ENCODE data around the gene CNGA1.
A peak's percentile ranks its signal among the peaks of the same experiment; 100 is the strongest.

The CNGA1 gene

DNA sequence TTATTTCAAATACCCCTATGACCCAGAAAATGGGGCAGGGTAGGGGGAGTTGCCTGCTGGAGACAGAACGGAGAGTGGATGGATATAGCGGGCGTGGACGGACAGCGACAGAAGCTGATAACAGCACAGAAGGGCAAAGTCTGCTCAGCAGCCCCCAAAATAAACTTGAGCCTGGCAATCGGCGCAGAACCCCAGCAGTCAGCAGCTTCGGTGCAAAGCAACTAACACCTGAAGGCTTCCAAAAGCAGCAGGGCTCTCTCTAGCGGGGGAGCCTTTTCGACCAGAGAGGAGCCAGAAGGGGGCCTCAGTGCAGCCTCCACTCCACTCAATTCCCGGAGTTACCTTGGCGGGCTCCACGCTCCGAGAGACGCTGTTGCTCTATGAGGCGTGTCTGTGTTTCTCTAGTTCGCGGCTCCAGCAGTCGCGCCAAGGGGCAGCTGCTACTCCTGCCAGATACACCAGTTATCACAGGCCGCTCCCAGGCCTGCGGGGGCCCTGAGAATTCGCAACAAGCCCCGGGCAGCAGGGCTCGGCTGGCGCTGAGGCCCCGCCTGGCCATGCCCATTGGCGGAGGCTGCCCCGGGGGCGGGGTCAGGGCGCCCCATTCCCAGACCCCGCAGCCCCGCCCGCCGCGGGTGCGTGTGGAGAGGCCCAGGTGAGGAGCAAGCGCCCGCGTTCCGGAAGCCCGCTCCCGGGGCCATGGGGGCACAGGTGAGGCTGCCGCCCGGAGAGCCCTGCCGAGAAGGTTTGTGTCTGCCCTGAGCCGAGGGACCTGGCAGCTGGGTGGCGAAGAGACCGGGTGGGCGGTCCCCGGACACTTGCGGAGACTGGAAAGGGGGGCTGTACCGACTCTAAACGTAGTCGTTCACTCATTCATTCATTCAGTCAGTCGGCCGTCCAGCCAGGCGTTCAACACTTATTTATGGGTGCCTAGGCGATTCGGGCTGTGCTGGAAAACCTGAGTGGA, at the start of gene CNGA1, which contains the start of gene NIPAL1:
TSS of gene CNGA1 (minus strand) at position 541 of the 967 bp plus-strand sequence. CDS start 63,992 bp downstream, outside the sequence.
TSS of gene NIPAL1 (plus strand) at position 632 of the 967 bp plus-strand sequence. CDS start at position 700, 68 bp downstream.
- peak; percentile 38 to 71 for DNase-seq

DNA sequence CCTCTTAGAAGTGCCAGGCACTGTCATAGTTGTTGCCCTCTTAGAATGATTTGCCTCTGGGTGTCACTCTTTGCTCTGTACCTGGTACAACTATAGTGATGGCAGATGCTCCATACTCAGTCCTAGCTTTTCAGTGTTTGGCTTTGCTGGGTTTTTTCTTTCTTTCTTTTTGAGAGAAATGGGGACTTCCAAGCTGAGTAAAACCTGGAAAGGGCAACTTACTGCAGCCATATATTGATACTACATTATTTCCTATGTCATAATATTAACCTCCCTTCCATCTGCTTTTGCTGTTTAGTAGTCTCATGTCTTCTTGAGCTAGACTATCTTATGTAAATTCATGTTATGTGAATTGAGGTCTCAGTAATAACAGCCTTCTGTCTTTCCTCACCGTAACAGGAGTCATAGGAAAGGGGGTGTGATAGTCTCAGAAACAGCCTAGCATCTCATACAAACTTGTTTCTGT, 49.1 kb upstream of the CNGA1 start:
- DNase-seq: no peak

DNA sequence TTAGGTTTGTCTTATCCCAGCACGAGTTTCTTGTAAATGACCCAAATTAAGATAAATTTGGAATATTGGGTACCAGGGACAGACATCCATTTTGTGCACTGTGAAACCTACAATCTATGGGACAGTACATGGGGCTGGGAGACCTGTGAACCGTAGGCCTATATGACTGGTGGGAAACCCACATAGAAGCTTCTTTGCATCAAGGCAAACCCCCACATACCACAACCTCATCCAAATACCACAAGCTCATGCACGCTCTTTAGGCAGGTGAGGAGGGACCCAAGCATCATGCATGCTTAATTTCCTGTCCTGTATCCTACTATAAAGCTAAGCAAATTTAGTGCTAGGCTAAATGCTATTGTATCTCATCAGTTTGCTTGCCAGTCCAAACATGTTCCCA, 47.9 kb upstream of the CNGA1 start:
- no peak for DNase-seq

DNA sequence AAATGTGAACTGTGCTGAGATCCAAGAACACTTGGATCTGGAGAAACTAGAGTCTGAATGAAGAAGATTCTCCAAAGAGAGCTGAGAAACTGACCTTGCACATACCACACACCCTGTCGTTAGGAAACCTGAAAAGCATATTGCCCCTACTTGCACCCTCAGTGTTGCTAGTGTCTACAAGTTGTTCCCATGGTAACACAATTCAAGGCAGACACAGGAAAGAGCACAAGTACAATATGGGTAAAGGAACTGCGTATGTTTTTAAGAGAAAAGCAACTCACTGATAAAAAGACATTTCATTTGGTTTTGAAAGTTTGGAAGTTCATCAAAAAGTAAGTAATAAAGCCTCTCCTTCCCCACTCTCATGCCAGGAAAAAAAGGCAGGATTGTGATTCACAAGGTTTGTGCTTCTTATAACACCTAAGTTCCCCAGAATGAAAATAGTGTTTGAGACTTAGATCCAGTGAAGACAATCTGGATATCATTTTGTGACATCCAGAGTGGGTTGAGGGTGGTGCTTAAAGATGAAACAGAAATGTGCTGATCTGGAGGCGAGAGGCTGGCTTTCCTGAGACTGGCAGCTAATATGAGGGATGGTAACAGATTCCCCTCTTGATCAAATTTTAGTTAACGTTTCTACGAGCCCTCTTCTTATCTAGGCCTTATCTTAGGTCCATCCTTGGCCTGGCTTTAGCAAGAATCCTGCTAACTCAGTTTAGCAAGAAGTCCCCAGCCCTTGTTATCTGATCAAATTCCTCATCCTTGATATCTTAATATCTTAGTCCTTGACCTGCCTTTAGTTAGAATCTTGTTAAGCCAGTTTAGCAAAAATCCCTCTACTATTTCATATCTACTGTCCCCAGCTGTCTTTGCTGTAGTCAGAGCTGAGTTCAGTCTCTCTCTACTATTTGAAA, 42.4 kb upstream of the CNGA1 start:
- no peak for DNase-seq

DNA sequence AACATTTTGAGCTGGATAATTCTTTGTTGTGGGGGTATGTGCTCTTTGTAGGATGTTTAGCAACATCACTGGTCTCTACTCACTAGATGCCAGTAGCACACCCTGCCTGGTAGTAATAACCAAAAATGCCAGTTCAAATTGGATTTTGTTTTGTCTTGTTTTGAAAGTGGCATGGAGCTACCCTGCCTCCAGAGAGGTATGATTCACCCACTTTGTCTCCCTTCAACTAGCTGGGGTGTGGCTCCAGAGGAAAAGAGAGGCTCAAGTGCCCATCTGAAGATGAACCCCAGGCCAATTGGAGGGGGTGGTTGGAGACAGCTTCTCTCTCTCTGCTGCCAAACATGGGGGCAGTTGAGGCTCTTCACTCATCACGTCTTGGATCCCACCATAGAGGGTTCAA, 34.6 kb upstream of the CNGA1 start:
- DNase-seq: no peak

DNA sequence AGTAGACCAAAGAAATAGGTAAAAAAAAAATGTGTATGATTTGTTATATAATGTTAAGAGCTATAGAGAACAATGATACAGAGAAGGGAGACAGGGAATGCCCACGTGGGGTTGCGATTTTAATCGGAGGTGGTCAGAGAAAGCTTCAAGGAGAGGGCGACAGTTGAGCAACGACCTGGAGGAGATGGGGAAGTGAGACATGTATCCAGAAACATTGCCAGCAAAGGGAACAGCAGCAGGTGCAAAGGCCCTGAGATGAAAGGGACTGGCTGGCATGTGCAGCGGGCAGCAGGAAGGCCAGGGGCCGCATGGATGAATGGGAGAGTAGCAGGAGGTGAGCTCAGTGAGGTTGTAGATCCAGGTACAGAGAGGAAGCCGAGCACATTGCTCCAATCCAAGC, 33.0 kb upstream of the CNGA1 start:
- DNase-seq: no peak

DNA sequence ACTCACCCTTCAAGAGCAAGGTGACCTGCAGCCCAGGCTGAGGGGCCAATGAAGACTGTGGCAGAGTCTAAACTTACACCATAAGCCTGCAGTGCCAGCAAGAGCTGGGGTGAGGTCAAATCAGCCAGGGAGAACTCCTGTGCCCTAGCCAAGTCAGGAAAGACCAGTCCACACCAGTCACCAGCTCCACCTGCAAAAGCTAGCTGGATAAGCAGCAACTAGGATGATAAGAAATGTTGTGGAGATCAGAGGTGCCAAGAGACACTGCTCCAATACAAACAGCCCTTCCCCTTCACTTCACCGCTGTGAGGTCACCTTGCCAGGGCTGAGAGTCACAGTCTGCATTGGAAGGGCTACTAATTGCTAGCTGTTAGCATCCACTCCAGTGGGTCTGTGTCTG, 31.4 kb upstream of the CNGA1 start:
- DNase-seq: no peak

DNA sequence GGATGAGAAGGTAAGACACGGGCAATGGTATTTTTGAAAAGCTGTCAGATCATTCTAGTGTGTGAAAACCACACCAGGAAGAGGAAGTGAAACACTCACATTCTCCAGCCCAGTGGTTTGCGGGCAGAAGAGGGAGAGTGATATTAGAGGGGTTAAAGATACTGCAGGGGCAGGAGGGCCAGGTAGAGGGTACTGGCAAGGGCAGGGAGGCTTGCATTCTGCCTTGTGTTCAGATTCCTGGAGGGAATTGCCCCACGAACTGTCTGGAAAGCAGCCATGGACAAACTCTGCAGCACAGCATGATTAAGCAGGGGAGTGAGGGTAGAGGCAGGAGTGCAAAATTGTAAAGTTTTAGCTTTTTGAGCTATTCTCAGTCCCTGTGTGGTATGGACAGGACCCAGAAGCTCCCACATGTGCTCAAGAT, 31.0 kb upstream of the CNGA1 start:
- no peak for DNase-seq

DNA sequence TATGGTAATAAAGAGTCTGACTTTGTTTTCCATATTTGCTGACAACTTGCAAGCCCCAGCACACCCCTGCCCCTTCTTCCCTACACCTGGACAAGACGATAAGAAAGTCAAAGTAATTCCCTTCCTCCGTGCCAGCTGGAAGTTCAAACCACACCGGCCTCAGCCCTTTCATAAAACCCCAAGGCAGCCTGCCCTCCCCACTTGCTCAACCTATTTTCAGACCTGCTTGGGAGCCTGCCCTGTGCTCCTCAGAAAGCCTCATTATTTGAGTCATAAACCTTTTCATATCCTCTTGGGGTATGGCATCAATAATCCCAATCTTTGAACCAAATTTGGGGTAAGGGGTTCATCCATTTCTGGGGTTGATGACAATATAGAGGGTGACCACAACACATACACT, 29.6 kb upstream of the CNGA1 start:
- DNase-seq: no peak

DNA sequence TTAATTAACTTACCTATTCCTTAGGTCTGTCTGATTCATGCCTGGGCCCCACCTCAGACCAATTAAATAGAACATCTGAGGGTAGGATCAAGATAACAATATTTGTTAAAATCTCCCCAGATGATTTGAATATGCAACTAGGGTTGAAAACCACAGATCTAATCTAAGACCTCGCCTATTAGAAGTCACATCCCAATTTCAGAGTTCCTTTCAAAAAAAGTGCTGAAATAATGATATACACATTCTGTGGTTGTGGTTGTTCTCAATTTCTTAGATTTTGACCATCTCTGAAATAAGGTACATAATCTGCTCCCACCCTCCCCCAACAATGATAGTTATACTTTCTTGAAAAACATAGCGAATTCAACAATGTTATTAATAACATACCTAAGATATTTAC, 27.8 kb upstream of the CNGA1 start:
- no peak for DNase-seq

DNA sequence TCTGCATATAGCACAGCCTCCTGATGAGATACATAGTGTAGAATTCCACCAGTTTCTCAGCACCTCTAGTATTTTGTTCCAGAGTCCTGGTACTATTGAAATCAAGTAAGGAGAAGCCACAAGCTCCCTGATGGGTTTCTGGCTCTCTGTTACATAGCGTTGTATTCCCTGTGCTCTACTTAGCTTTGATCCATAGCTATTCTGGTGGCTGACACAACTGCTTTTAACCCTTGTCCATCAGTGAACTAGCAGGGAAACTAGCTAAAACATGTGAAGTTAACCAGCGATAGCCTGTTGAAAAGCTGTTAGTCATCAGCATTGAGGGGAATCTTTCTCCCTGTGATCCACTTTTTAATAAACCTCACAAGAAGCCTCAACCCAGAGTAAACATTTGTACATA, 27.0 kb upstream of the CNGA1 start:
- DNase-seq: no peak

DNA sequence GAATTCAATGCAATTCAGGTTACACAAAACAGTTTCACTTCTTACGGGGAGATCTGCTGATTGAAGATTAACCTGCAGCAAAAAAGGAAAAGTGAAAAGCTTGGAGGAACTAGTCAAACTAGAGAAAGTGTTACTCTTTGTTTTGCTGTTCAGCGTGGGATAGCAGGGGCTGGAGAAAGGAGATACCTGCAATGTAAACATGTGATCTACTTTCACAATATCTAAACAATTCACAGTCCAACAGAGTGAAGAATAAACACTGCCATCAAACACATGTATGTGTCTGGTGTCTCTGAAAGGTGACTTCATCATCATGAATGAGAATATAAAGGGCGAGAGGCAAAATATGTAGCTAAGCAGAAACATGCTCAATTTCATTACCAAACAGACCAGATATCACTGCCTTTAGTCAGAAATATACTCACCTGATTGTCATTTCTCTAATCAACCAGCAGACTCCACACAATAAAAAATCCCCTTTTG, 26.5 kb upstream of the CNGA1 start:
- DNase-seq: no peak

DNA sequence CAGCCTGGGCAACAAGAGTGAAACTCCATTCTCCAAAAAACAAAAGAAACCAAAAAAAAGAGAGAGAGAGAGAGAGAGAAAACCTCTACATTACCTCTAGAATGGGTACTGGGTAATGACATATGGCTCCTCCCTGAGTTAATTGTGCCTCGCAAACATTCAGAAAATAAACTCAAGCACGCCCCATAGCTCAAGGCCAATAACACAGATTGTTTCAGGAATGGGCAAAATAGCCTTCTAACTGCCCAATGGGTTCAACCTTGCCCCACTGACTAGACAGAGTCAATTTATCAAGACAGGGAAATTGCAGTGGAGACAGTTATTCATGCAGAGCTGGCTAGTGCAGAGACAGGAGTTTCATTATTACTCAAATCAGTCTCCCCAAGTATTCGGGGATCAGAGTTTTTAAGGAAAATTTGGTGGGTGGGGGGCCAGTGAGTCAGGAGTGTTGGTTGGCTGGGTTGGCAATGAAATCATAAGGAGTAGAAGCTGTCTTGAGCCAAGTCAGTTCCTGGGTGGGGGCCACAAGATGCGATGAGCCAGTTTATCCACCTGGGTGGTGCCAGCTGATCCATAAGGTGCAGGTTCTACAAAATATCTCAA, 25.2 kb upstream of the CNGA1 start:
- no peak for DNase-seq

DNA sequence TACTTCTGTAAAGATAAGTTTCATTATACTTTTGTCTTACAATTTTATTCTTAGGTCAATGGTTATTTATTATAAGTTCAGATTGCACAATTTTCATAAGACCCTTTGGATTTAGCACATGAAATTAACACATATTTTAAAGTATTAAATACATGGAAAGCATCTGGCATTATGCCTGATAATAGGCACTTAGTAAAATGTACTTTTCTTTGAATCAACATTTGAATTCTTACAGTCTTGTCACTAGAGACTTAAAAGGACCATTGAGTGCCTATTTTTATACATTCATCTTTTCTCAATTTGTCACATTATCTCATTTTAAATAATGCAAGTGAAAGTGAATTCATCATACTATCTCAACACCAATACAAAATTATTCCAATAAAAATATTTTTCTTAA, 23.1 kb upstream of the CNGA1 start:
- no peak for DNase-seq

DNA sequence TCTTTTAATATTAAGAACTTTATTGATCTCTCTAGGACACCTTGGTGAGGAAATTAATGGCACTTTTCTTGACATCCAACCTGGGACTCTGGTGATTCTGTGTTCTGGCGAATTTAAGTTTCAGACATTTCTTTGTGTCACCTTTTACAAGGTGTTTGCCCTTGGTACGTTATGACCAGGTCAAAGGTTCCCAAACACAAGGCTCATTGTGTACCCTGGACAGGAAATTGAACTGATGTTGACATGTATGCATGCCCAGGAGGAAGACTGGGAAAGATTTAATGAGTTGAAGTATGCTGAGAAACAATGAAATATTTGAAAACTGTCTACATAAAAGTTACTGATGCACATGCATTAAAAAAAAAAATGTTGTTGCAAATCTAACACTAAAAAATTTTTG, 22.2 kb upstream of the CNGA1 start:
- DNase-seq: no peak

DNA sequence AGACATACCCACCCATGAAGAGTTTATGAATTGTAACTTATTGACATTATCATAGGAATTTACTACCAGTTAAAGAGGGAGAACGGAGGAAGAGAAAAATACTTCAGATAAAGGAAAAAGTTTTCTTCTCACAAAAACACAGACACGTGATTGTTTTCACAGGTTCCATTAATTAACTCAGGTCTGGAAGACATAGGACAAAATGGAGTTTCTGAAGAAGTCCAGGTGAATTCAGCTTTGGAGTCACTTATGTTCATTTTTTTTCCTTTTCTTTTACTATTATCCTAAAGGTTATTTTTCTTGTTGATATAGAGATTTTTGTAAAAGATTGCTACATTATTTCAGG, 20.6 kb upstream of the CNGA1 start:
- DNase-seq: no peak

DNA sequence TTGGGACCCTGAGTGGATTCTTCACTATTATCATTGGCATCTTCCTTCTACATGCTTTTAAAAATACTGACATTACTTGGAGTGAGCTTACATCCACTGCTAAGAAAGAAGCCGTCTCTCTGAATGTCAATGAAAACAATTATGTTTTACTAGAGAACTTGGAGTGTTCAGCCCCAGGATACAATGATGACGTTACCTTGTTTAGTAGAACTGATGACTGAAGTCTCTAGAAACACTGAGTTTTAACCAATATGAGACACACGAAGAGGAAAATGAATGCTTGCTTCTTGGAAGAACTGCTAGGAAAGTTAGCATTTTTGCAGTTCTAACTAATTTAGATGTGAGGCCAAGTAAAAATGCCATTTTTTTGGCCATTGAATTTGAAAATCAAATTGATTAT, 19.5 kb upstream of the CNGA1 start:
- DNase-seq: no peak

DNA sequence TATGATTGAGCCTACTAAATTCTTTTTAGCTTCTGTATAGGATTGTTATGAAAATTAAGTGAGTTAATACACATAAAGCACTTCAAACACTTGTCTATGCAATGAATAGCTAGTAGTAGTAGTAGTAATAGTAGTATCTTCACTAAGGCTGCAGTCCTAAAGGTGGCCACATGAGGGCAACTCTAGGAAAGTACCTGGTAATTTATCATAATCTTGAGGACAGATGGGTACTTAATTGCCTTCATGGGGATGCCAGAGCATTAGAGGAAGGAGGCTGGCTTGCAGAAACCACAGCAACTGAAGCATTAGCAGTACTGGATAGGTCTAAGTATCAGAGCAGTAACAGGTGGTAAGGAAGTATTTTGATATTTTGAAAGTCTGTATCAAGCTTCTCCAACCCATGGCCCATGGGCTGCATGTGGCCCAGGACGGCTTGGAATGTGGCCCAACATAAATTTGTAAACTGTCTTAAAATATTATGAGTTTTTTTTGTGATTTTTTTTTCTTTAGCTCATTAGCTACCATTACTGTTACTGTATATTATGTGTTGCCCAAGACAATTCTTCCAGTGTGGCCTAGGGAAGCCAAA, 17.4 kb upstream of the CNGA1 start:
- peak in 1 of 2 experiments; percentile 29 for DNase-seq

DNA sequence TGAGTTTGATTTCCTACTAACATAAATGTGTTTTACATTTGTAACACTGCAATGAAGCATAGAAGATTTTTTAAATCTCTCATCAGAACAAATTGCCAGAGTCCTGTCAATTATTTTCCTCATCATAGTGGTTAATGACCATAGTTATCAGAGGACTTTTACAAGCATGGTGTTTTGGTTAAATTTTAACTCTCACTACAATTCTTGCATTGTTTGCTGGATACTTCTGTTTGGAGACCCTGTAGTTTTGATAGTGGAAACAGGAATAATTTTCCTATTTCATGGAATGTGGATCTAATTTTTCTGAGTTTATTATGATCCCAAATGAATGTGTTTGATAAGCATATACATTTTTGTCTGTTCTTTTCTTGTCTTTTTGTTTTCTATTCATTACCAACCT, 16.9 kb upstream of the CNGA1 start:
- DNase-seq: no peak

DNA sequence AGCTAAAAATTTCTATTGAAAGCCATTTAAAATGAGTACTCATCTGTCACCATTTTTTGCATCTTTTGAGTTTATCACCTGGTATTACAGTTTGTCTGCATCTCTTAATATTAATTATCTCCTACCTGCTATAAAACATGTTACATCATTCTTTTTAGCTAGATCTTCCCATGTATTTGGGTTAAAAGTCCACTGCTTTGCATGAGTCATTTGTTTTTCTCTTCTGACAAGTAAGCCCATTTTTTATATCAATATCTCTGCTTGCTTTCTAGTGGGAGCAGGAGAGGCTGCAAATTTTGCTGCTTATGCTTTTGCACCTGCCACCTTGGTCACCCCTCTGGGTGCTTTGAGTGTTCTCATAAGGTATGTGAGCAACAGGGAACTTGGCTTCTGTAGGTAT, 16.2 kb upstream of the CNGA1 start:
- DNase-seq: no peak

DNA sequence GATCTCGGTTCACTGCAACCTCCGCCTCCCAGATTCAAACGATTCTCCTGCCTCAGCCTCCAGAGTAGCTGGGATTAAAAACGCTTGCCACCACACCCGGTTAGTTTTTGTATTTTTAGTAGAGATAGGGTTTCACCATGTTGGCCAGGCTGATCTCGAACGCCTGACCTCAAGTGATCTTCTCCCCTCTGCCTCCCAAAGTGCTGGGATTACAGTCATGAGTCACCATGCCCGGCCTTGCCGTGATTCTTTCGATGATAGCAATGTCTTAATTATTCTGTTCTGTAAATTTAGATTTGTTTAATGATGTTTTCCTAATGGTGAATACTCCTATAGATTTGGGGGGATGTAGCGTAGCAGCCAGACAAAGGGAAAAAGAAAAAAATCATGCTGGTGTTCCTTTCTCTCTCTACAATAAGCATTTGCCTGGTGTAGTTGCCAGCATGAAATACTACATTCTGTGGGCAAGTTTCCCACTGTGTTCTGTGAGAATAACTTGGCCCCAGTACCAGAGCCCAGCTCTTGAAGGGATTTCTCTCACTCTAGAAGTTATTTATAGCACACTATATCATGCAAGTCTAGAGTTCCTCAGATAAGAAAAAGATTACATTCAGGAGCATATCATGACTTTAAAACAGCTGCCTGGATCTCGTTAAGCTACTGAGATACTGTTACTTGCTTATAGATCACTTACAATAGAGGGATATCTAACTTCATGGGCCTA, 15.5 kb upstream of the CNGA1 start:
- DNase-seq: no peak

DNA sequence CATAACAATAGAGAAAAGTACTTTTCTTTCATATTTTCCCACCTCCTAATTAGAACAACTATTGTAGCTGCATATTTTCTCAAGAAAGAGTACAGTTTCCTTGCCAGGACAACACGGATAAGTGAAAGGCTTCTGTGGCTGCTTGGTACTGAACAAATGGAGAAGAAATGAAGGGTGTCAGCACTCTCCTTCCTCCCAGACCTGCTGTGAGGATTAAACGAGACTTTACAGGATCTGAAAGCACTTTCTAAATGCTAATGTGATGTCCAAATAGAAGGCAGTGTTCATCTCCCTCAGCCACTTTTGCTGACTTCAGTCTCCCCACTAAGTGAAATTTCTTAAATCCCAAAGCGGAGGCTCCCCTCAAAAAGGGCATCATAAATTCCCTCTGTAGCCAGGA, 14.0 kb upstream of the CNGA1 start:
- DNase-seq: no peak

All from SW 1271 (cell line).